GM19468 (cell line): ENCODE data around the gene DNAI1.

Experiments
- ATAC-seq: cut with Tn5 transposase; IDR thresholded peaks from one replicate; pipeline ENCODE4 v1.9.1; 2021; ENCODE audit warnings: mild to moderate bottlenecking, moderate library complexity, moderate number of reproducible peaks; ENCODE audit not compliant: unreplicated experiment; ENCODE audit errors: extremely low read depth

Gene DNAI1

GRCh38 chr9:34508951-34509350 lies 50.3 kb downstream of the DNAI1 start:
- no peak for ATAC-seq

GRCh38 chr9:34510497-34511468 lies 52.2 kb downstream of the DNAI1 start:
- ATAC-seq: no peak

GRCh38 chr9:34512131-34513078 lies 53.8 kb downstream of the DNAI1 start:
- no peak for ATAC-seq

- no peak for ATAC-seq
These were observed 55.1 kb downstream of the DNAI1 start for GRCh38 chr9:34513567-34514214.

GRCh38 chr9:34514401-34514800 lies 55.8 kb downstream of the DNAI1 start:
- no peak for ATAC-seq

- ATAC-seq: no peak
These were observed 56.2 kb downstream of the DNAI1 start for GRCh38 chr9:34514816-34515215.

GRCh38 chr9:34515959-34516358 lies 57.4 kb downstream of the DNAI1 start:
- no peak for ATAC-seq

- no peak for ATAC-seq
These were observed 58.6 kb downstream of the DNAI1 start for GRCh38 chr9:34517185-34517584.

GRCh38 chr9:34518110-34518616 lies 59.6 kb downstream of the DNAI1 start:
- no peak for ATAC-seq

GRCh38 chr9:34518896-34519295 lies 60.3 kb downstream of the DNAI1 start:
- ATAC-seq: no peak

GRCh38 chr9:34519321-34520020 lies 60.9 kb downstream of the DNAI1 start:
- no peak for ATAC-seq

GRCh38 chr9:34520096-34520495 lies 61.5 kb downstream of the DNAI1 start:
- ATAC-seq: no peak

- no peak for ATAC-seq
These were observed 62.1 kb downstream of the DNAI1 start for GRCh38 chr9:34520505-34521385.

- no peak for ATAC-seq
These were observed 62.9 kb downstream of the DNAI1 start for GRCh38 chr9:34521406-34522045.

GRCh38 chr9:34522091-34522887 lies 63.7 kb downstream of the DNAI1 start:
- ATAC-seq: no peak

- ATAC-seq: peak; percentile 64
These were observed 64.6 kb downstream of the DNAI1 start, which contains the start of gene ENHO for GRCh38 chr9:34522971-34523797. Gene ENHO (minus strand): TSS chr9:34522990. CDS start chr9:34521695, 1,295 bp downstream.
